ENCODE data around the gene SSBP2. TPM values are rescaled to one million over a fixed set of nuclear protein-coding genes. Genes with fewer than 3 reads are reported as not detected.

The SSBP2 gene
- total RNA-seq, 3 donors from 2014 or later = 17.5 to 77.9 (median 20.9) TPM

DNA sequence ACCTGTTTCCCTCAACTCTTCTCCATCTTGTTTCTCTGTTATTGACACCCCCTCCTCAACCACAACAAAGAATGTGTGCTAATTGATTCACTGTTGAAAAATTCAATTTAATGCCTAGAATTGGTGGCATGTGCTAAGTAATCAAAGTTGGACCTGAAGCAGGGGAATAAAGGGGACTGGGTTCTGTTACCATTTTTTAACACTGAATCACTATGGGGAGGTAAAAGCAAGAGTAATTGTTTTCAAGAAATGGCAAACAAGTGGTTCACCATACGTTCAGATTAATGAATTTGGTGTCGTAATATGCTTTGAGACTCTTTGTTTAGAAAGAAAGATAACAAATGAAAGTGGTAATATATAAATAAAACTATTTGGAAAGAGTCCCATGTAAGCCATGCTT is 17.0 kb upstream of the SSBP2 start:
- Histone ChIP-seq H3K9me3 (no peaks in the 10 kb centered on the region), H3K36me3 (ENCODE audit: low read depth) (no peaks in the 10 kb centered on the region), H3K4me1 (ENCODE audit: low read depth) (no peaks in the 10 kb centered on the region), H3K4me3 (no peak overlapping the region)
- TF ChIP-seq, protein P1, sequence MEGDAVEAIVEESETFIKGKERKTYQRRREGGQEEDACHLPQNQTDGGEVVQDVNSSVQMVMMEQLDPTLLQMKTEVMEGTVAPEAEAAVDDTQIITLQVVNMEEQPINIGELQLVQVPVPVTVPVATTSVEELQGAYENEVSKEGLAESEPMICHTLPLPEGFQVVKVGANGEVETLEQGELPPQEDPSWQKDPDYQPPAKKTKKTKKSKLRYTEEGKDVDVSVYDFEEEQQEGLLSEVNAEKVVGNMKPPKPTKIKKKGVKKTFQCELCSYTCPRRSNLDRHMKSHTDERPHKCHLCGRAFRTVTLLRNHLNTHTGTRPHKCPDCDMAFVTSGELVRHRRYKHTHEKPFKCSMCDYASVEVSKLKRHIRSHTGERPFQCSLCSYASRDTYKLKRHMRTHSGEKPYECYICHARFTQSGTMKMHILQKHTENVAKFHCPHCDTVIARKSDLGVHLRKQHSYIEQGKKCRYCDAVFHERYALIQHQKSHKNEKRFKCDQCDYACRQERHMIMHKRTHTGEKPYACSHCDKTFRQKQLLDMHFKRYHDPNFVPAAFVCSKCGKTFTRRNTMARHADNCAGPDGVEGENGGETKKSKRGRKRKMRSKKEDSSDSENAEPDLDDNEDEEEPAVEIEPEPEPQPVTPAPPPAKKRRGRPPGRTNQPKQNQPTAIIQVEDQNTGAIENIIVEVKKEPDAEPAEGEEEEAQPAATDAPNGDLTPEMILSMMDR (IDR thresholded peaks at IDR 0.05) = no peak
- ATAC-seq (no peak), DNase-seq (no peak)
- intact Hi-C loops (cut with DNase I, micrococcal nuclease) = no loop called here

DNA sequence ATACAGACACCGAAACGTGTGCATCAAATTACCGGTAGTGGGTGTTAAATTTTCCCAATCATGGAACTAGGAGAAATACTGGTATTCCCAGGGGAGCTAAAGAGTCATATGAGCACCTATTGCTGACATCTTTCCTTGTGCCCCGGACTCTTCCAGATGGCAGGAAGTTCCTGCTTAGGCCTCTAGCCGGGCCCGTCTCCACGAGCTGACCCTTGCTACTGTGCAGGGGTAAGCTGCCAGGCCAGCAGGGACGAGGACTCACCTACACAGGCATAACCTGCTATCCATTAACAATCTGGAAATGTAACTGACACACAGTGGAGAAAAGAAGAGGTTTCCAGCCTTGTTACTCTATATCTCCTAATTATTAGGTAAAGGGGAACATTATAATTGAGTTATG is 16.2 kb upstream of the SSBP2 start:
- no peaks in the 10 kb centered on the region for H3K4me1 ChIP-seq (ENCODE audit: low read depth)
- H3K36me3 ChIP-seq (ENCODE audit: low read depth) = no peaks in the 10 kb centered on the region
- ATAC-seq (no peak), DNase-seq (no peak)
- intact Hi-C loops (cut with DNase I, micrococcal nuclease) = no loop called here
- H3K4me3 ChIP-seq = no peak overlapping the region
- TF ChIP-seq, protein P1 (IDR thresholded peaks at IDR 0.05) = no peak
- H3K9me3 ChIP-seq = no peaks in the 10 kb centered on the region

DNA sequence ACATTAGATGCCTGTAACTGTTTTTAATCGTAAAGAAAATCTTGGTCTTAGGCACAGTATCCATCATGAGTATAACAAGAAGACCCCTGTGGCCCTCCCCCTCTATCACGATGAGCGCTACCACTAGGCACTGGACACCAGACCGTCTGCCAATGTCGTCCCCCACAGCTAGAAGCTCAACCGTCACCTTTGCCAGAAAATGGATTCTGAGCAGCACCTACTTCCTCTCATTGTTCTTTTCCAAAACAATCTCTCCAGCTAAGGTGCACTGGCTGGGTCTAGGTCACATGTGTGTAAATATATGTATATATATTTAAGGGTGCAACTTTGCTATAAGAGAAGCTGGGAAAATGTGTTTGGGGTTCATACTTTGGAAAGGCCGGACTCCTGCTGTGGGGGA is 15.7 kb upstream of the SSBP2 start:
- TF ChIP-seq, protein P1 (IDR thresholded peaks at IDR 0.05) = no peak
- no peak for ATAC-seq
- intact Hi-C loops (cut with DNase I, micrococcal nuclease) = no loop called here

DNA sequence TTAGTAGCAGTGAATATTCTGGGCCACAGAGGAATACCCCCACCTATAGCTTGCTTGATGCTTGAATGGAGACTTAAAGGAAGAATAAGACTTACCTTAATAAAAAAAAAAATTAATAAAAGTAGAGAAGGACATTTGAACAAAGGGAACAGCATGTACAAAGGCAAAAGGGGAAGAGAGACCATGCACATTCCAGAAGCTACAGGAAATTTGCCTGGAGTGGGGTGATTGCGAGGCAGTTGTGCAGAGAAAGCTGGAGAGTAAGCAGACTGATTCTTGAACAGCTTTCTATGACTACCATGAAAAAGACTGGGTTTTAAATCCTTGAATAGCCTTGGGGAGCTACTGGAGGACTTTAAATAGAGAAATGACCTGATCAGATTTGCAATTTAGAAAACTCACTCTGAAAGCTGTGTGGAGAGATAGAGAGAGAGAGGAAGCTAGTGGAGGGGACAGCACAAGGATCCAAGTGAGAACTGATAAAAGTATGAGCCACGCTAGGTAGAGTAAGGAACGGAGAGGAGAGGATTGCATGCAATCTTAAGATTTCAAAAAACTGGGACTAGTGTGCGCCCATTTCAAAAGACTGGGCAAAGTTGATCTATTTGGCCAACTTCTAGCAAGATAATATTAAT is 12.5 kb upstream of the SSBP2 start:
- intact Hi-C loops (cut with DNase I, micrococcal nuclease) = no loop called here
- ATAC-seq (no peak), DNase-seq (no peak)
- no peaks in the 10 kb centered on the region for H3K36me3 ChIP-seq (ENCODE audit: low read depth)
- no peaks in the 10 kb centered on the region for H3K9me3 ChIP-seq
- H3K4me1 ChIP-seq (ENCODE audit: low read depth) = no peaks in the 10 kb centered on the region
- TF ChIP-seq, protein P1 (IDR thresholded peaks at IDR 0.05) = no peak
- no peak overlapping the region for H3K4me3 ChIP-seq

More for the DNA sequence above, 15.7 kb upstream of the SSBP2 start:
- Histone ChIP-seq H3K36me3 (ENCODE audit: low read depth) (no peaks in the 10 kb centered on the region), H3K9me3 (no peaks in the 10 kb centered on the region), H3K4me1 (ENCODE audit: low read depth) (no peaks in the 10 kb centered on the region), H3K4me3 (no peak overlapping the region)
- no peak for DNase-seq

DNA sequence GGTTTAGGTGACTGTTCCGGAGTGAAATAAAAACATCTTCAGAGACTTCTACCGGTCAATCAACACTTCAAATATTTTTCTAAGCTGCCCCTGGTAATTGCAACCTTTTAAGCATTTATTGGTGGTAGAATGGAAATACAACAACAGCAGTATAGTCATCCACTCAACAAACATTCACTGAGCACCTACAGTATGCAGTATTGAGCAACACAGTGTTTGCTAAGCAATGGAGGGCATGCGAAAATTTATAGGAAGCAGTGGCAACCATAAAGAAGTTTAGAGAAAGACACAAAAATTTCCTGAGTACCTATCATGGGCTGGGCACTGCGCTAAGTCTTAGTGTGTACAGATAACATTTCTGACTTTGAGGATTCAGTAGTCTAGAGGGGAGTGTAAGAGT is 12.0 kb upstream of the SSBP2 start:
- ATAC-seq = no peak
- Histone ChIP-seq H3K4me1 (ENCODE audit: low read depth) (no peaks in the 10 kb centered on the region), H3K36me3 (ENCODE audit: low read depth) (no peaks in the 10 kb centered on the region), H3K4me3 (no peak overlapping the region), H3K9me3 (no peaks in the 10 kb centered on the region)
- intact Hi-C loops (cut with DNase I, micrococcal nuclease) = no loop called here
- DNase-seq = no peak
- TF ChIP-seq, protein P1 (IDR thresholded peaks at IDR 0.05) = no peak

DNA sequence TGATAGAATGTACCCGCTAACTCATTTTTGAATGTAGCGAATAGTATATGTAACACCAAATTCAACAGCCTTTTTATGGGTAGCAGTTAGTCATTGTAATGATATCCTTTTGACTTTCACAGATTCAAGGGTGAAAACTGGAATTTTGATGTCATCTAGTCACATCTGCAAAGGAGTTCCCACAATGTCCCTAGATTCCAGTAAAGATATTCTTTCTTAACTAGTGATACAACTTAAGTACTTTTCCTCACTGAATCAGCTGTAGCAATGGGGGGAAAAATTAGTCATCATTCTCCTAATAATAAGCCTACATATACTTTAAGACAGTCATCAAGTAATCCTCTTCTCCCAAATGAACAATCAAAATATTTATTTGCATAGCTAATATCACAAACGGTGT is 11.5 kb upstream of the SSBP2 start:
- intact Hi-C loops (cut with DNase I, micrococcal nuclease) = no loop called here
- DNase-seq (no peak), ATAC-seq (no peak)
- Histone ChIP-seq H3K4me1 (ENCODE audit: low read depth) (no peaks in the 10 kb centered on the region), H3K4me3 (no peak overlapping the region), H3K36me3 (ENCODE audit: low read depth) (no peaks in the 10 kb centered on the region), H3K9me3 (no peaks in the 10 kb centered on the region)
- TF ChIP-seq, protein P1 (IDR thresholded peaks at IDR 0.05) = no peak
